Cortex of kidney (tissue), 1 donor: Measurements from ENCODE around the gene STOML1.
"Not testable (repeated sequence)": the region's sequence is repeated elsewhere in the genome, so short reads cannot be mapped to it uniquely, and the experiment has no call there.

Experiments used
- DNase-seq: peaks from one replicate; lab custom pipeline; 2025; lab: John Stamatoyannopoulos, UW

STOML1 gene

DNA sequence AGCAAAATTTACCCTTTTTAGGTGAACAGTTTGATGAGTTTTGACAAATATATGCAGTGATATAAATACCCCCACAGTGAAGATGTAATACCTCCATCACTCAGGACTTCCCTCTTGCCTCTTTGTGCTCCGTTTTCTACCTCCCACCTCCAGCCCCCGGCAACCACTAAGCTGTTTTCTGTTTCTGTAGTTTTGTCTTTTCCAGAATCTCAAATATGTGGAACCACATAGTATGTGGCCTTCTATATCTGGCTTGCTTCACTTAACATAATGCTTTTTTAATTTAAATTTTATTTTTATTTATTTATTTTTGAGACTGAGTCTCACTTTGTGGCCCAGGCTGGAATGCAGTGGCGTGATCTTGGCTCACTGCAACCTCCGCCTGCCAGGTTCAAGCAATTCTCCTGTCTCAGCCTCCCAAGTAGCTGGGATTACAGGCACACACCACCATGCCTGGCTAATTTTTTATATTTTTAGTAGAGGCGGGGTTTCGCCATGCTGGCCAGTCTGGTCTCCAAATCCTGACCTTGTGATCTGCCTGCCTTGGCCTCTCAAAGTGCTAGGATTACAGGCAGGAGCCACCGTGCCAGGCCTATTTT, 31.5 kb downstream of the STOML1 start:
- not testable (repeated sequence) for DNase-seq

DNA sequence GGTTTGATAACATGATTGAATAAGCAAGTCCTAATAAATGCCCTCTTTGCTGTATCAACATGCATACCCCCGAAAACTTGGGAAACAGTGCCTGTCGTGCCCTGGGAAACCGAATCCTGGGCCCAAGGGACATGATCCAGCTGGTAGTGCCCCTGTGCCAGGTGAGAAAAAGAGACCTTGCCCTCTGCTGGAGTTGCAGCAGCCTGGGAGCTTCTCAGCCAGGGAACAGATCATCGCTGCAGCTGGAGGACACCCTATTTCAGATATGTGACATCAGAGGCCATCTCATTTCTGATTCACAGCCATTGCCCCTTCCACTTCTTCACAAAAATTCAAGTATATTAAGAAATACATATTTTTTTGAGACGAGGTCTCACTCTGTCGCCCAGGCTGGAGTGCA, 32.3 kb downstream of the STOML1 start:
- no peak for DNase-seq

DNA sequence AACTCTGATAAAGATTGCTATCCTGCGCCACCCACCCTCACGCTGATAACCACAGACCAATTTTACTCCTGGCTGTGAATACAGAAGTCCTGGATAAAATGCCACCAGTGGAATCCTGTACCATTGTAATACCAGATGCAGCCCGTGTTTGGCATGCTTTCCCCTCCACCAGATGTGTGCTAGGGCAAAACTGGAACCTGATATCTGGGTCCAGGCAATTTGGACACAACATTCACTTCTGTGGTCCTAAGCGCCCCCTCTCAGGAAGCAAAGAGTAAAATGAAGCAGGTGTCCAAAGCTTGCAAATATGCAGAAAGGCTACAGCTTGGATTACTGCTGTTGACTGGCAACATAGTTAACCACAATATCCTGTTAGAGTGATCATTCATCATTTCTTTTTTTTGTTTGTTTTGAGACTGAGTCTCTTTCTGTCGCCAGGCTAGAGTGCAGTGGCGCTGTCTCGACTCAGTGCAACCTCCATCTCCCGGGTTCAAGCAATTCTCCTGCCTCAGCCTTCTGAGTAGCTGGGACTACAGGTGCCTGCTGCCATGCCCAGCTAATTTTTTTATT, 33.0 kb downstream of the STOML1 start:
- no peak for DNase-seq

DNA sequence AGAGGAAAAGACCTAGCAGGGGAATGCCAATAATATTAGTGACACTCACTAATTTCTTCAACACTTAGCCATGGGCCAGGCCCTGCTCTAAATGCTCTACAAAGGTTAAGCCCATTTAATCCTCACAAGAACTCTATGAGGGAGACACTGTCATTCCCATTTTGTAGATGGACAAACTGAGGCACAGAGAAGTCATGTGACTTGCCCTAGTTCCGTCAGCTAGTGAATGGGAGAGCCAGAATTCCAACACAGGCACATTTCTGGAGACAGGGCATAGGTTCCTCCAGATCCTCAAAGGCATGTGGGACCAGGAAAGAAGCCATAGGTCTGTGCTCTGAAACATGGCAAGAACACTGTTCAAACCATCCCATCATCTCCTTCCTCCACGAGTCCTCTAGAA, 34.3 kb downstream of the STOML1 start:
- no peak for DNase-seq

DNA sequence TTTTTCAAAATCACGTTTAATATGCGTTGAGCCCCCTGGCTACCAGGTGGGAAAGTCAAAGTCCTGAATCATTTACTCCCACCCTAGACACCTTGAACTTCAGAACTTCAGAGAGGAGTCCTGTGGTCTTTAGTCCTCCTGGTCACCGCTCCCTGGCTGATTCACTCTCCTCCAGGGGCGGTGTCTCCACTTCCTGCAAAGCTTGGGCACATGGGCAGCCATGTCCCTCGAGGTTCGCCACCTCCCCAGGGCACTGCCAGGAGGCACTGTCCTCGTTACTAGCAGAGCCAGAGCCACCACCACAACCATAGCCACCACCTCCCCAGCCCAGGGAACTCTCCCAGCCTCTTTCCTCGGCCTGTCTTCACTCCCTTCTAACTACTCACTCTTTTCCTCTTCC, 34.8 kb downstream of the STOML1 start:
- no peak for DNase-seq

DNA sequence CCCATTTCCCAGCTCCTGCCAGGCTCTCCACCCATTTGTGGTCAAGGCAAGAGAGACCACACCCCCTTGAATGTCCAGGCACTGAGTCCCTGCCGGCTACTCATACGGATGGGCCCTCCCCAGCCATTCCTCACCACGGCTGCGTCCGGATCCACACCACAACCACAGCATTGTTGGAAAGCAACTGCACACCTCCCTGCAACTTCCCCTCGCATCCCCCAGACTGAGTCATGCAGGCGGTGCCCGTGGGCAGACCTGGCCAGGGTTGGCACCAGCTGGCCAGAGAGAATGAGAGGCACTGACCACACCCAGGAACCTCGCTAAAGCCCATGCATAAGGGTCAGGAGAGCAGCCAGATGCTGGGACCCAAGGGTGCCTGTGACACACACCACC, 35.4 kb downstream of the STOML1 start:
- DNase-seq: no peak

DNA sequence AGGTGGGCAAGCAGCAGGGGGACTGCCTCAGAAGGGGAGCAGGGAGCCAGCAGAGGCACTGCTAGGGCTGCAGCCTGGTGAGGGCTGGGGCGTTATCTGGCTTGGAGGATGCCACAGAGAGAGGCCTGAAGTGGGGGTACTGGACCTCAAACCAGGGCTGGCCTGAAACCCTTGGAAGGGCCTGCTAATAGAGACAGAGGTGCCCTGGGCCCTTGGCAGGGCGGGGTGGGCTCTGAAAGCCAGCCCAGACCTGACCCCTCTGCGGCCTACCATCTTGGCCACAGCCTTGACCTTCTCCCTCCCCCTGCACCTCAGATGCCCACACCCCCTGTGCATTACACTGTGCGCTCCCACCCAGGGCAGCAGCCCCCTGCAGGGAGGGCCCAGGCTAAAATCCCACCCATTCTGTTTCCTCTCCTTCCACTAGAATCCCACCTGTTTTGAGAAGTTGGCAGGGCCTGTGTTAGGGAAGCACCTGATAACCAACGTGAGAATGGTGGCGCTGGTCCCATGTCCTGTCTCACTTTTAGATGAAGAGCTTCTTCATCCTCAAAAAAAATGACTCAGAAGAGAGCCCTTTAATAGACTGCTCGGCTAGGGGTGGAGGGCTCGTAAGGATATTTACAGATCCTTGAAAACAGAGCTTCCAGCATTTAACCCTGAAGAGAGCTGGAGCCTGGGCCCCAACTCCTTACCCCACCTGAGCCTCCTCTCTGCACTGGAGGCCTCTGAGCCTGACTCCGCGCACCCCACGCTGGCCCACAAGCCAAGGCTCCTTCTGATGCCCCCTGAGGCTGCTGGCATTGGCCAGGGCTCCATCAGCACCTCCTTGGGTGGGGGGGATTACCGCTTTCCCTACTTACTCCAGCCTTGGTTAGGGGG, 36.0 kb downstream of the STOML1 start:
- no peak for DNase-seq

DNA sequence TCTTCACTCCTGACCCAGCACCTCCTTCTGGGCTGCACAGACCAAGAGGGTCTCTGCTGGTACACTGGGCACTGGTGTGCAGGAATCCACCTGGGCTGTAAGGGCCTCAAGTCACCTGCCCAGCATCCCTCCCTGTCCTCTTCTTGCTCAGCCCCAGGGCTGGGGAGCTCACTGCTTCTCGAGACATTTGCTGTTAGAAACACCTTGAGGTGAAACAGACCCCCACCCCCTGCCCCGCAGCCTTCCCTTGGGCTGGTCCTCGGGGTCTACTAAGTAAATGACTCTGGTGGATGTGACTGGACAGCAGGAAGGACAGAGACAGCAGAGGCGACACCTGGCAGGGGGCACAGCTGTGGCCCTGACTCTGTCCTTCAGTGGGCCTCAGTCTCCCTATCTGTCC, 36.8 kb downstream of the STOML1 start:
- DNase-seq: no peak

DNA sequence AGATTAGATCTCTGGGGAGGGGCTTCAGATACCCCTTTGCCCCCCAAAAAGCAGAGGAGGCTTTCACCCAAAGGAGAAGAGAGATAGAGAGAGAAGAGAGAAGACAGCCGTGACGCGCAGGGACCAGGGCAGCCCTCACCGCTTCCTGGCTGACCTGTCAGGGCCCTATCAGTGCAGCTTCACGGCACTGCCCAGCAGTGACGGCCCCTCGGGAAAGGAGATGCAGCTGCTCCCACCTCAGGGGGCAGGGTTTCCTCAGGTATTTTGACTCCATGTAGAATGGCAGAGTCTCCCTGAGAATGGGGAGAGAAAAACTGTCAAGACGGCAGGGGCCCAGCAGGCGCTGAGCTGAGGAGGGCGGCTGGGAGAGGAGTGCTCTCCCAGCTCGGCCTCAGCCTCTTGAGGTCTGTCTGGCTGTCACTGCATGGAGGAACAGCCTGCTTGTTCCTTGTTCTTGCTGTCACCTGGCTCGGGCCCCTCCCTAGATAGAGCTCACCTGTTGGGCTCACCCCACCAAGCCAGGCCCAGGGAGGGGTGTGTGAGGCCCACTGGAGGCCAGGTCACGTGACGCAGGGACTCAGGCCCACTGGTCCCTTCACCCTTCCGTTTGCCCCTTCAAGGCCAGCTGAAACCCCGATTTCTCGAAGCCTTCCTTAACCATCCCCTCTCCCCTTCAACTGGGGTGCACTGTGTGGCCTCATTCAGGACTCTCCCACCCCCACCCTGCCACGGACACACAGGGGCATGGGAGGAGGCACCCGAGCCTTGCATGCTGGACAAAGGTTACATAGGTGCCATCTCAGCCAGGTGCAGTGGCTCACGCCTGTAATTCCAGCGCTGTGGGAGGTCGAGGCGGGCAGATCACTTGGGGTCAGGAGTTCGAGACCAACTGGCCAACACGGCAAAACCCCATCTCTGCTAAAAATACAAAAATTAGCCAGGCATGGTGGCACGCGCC, 37.6 kb downstream of the STOML1 start:
- DNase-seq: no peak

DNA sequence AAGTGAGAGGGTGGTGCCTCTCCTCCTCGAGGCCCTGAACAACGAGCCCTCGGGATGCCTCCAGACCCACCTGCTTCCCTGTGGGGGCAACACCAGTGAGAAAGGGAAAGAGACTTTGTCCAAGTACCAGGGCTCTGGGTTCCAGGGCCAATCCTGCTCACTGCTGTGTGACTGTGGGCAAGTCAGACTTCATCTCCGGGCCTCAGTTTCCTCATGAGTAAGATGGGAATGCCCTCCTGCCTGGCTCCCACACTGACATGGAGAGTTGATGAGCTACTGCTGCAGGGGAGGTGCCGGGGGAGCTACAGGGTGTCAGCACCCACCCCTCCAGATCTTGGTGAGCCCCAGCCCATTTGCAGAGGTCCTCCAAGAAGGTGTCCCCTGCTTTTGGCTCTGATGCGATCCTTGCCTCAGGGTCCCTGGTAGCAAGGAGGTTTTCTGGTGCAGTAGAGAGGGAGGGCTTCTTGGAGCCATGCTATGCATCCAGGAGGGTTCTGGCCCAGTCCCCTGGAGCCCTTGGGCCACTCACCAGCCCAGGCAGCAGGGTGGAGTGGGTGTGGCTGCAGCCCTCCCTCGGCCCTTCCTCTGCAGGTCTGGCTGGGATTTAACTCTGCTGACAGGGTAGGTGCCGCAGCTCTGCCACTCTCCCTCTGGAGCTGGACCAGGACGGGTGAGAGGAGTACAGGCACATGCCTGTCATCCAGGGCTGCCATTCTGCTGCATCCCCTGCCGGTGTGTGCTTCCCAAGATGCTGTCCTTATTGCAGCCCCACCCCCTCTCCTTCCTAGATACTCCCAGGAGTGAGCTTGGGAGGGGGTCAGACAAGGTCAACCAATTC, 39.0 kb downstream of the STOML1 start:
- DNase-seq: no peak

DNA sequence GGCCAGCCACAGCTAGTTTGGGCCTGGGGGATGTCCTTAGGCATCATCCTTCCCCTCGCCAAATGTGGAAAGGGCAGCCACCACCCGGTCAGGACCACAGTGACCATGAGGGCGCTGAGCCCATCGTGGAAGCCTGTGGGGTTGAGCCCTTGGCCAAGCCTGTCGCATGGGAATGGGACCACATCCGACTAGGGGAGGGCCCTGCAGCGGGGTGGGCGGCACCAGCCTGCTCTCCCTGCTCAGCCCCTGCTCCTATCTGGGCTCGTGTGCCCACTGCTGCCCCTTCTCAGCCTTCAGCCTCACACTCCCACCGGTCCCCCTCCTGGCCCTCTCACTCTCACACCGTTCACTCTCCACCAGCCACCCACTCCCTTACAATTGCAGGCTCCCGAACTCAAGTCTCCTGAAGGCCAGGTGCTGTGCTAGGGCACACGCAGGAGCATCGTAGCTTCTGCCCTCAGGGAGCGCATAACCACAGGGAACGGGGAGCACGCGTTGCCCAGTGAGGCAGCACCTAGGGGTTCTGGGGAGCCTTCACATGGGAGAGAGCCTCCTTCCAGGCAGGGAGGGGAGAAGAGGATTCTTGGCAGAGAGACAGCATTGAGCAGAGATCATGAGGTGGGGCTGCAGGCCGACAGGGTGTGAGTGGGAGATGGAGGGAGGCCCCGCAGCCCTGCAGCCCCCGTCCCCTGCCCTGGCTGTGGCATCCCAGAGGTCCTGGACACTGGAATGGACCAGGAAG, 39.8 kb downstream of the STOML1 start:
- DNase-seq: no peak

DNA sequence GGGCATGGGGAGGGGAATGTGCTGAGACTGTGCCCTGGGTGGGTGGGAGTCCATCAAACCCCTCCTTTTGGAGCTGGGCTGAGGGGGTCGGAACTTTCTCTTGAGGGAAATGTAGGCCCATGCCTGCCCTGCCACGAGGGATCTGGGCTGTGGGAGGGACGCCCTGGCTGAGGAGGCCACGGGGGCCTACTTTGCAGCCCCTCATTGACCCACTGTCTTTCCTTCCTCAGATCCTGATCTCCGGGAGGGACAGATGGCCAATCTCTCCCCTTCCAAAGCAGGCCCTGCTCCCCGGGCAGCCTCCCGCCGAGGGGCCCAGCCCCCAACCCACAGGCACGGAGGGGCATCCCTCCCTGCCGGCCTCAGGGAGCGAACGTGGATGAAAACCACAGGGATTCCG, 40.5 kb downstream of the STOML1 start:
- DNase-seq: no peak

DNA sequence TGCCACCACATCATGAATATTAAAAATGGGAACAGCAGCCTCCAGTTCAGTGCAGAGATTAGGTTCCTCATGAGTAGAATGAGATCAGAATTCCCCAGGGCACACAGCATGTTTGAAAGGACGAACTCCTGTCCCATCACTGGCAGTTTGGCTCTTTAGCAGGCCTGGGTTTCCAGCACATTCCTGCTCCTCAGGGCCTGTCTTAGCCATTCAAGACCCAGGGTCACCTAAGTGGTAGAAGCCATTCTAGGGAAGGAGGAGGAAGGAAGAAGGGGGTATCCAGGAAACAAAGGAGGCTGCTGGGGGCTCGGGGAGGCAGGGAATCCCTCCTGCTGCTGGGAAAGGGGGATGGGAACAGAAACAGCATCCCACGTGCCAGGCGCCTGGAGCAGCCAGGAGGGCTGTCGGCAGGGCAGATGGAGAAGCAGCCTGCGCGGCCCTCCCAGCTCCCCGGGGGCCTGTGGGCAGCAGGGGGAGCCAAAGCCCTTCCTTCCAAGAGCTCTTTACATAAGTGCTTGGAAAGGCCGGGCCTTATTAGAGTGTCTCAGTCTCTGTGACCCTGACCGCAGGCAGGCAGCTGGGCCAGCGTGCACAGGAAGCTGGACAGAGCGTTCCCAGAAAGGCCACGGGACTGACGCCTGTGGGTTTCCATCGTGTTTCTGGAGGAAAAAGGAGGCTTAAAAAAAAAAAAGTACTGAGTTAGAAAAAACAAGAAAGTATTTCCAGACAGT, 41.1 kb downstream of the STOML1 start:
- DNase-seq: peak; percentile 26

DNA sequence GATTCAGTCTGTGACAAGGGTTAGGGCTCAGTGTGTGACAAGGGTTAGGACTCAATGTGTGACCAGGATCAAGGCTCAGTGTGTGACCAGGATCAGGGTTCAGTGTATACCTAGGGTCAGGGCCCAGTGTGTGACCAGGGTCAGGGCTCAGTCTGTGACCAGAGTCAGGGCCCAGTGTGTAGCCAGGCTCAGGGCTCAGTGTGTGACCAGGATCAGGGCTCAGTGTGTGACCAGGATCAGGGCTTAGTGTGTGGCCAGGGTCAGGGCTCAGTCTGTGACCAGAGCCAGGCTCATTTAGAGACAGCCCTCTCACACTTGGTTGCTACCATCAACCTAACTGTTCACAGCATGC, 41.6 kb downstream of the STOML1 start:
- DNase-seq: no peak

DNA sequence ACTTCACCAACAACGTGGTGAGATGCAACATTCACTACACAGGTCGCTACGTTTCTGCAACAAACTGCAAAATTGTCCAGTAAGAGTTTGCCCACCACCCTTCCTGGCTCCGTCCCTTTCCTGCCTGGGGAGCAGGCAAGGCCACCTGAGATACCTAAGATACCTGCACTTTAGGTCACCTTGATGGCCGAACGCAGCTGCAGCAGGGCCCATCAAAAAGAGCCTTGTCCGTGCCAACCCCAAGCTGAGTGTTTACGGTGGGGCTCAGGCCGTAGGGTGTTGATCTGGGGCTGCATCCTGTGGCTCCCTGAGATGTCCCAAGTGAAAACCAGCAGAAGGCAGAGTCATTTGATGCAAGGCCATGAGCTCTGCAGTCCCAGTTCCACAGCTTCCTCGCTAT, 42.6 kb downstream of the STOML1 start:
- DNase-seq: no peak

DNA sequence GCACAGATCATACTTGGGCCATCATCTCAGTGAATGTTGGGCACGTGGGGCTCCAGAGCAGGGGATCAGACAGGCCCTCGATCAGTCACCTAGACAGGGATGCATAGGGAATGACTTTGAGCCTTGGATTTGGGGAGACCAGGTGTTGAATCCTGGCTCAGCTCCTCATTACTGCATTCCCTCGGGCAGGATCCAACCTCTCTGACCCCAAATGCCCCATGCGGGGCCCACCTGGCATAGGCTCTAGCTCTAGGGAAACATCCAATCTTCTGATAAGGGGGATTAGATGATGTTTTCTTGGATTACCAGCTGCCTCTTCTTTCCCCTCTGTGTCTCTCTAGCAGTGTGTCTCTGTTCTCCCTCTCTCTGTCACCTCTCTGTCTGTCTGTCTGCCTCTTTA, 43.1 kb downstream of the STOML1 start:
- no peak for DNase-seq

DNA sequence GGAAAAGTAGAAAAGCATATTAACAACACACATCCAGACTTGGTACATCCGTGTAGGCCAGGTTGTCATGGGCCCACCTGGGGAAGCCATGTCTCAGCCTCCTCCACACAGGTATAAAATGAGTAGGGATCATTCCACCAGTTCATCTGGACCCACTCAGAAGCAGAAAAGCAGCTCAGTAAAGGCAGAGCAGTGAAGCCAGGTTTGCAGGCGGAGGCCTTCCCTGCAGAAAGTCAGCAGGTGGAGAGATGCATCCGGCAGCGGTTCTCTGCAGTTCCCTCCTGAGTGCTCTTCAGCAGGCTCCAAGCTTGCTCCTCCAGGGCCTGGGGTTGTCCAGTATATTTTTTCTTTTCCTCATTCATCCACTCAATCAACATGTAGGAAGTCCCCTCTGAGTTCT, 43.7 kb downstream of the STOML1 start:
- no peak for DNase-seq

DNA sequence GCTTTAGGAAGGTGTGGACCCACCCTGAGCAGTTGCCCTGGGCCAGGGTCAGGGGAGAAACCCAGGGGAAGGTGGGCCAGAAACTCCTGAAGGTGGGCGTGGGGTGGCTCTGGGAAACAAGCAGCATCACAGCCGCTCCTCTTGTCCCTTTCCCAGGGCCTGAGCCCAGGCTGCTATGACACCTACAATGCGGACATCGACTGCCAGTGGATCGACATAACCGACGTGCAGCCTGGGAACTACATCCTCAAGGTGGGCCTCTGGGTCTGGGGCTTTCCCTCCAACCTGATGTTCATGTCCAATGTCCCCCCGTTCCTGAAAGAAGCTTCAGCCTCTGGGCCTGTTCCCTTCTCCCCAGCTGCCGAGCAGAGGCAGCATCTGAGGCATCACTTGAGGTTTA, 44.4 kb downstream of the STOML1 start:
- DNase-seq: no peak

DNA sequence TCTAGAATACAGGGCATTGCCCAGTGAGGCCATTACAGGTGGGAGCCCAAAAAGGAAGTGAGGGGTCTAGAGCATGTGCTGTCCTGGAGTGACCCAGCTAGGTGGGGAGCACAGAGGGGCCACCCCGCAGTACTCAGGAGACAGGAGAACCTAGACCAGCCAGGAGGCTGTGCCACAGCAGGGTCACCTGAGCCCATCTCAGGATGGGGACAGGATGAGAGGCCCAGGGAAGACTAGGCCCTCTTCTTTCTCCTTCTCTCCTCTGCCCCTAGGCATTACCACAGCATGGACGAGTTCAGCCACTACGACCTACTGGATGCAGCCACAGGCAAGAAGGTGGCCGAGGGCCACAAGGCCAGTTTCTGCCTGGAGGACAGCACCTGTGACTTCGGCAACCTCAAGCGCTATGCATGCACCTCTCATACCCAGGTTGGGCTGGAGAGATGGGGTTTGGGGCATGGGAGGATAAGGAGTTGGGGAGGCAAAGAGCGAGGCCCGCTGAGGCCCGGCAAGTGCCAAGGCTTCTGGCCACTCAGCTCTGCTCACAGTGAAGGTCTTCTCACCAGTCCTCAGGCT, 45.2 kb downstream of the STOML1 start:
- DNase-seq: no peak
